Liver (tissue), 9 donors: Measurements from ENCODE around the gene ERBB2. TPM values are rescaled to one million over a fixed set of nuclear protein-coding genes. Genes with fewer than 3 reads are reported as not detected.

Source experiments
- DNase-seq: peaks from one replicate; pipeline ENCODE4 v3.0.0-alpha.2; 2017; ENCODE audit warnings: low spot score
- H3K27ac ChIP-seq, 2 donors: one replicate each; pipeline ENCODE4 v1.7.0; 2013; ENCODE audit warnings: inconsistent platforms in 2 of 2, low read length in 2 of 2, control low read depth in 1 of 2, low read depth in 1 of 2, mild to moderate bottlenecking in 1 of 2
- H3K27me3 ChIP-seq, 4 donors: one replicate each; pipeline versions ENCODE4 v1.6.1 to v1.7.0; 2013; ENCODE audit warnings: low read length in 3 of 4, inconsistent platforms in 1 of 4, mild to moderate bottlenecking in 1 of 4, moderate library complexity in 1 of 4; ENCODE audit not compliant: control insufficient read depth in 4 of 4, insufficient read depth in 4 of 4
- H3K36me3 ChIP-seq, 4 donors: one replicate each; pipeline versions ENCODE4 v1.6.1 to v1.7.0; 2013; ENCODE audit warnings: low read length in 3 of 4, mild to moderate bottlenecking in 3 of 4, low read depth in 1 of 4, moderate library complexity in 1 of 4; ENCODE audit not compliant: control insufficient read depth in 4 of 4, insufficient read depth in 3 of 4
- H3K4me1 ChIP-seq, 4 donors: one replicate each; pipeline versions ENCODE4 v1.6.1 to v1.7.0; 2013; ENCODE audit warnings: low read length in 3 of 4, mild to moderate bottlenecking in 3 of 4, moderate library complexity in 1 of 4; ENCODE audit not compliant: control insufficient read depth in 4 of 4, insufficient read depth in 4 of 4
- H3K4me3 ChIP-seq, 3 donors: one replicate each; pipeline versions ENCODE4 v1.6.1 to v1.7.0; 2013; ENCODE audit warnings: low read length in 3 of 3, control low read depth in 1 of 3, low read depth in 1 of 3, mild to moderate bottlenecking in 1 of 3
- H3K9ac ChIP-seq, 2 donors: one replicate each; pipeline ENCODE4 v1.7.0; 2013; ENCODE audit warnings: low read length in 2 of 2, mild to moderate bottlenecking in 2 of 2, moderate library complexity in 2 of 2, control low read depth in 1 of 2, low read depth in 1 of 2
- H3K9me3 ChIP-seq, 4 donors: one replicate each; pipeline versions ENCODE4 v1.6.1 to v1.7.0; 2013; ENCODE audit warnings: low read length in 3 of 4; ENCODE audit not compliant: control insufficient read depth in 4 of 4
- CTCF ChIP-seq: fragments of 150-350 bp; IDR thresholded peaks from 2 replicates; pipeline ENCODE4 v1.5.1; 2017; ENCODE audit warnings: improper control_type of control experiment, low read depth, low read length; ENCODE audit not compliant: missing input control
- EGR1 ChIP-seq, 2 donors: IDR thresholded peaks; 2 replicates each; pipeline ENCODE4 v1.6.1; 2016 to 2018; ENCODE audit warnings: antibody characterized with exemption in 2 of 2, low read depth in 2 of 2
- FOXA1 ChIP-seq: IDR thresholded peaks from 2 replicates; pipeline ENCODE4 v1.6.1; 2016; ENCODE audit warnings: antibody characterized with exemption
- FOXA2 ChIP-seq: IDR thresholded peaks from 2 replicates; pipeline ENCODE4 v1.6.1; 2016; ENCODE audit warnings: antibody characterized with exemption
- HNF4G ChIP-seq: IDR thresholded peaks from 2 replicates; pipeline ENCODE4 v1.6.1; 2016; ENCODE audit warnings: antibody characterized with exemption
- RAD21 ChIP-seq, 2 donors: IDR thresholded peaks; 2 replicates each; pipeline ENCODE4 v1.6.1; 2016; ENCODE audit warnings: antibody characterized with exemption in 2 of 2, mild to moderate bottlenecking in 2 of 2
- SP1 ChIP-seq: IDR thresholded peaks from 2 replicates; pipeline ENCODE4 v1.6.1; 2018; ENCODE audit warnings: antibody characterized with exemption, mild to moderate bottlenecking
- YY1 ChIP-seq: IDR thresholded peaks from 2 replicates; pipeline ENCODE4 v1.6.1; 2016; ENCODE audit warnings: antibody characterized with exemption, mild to moderate bottlenecking
- ZBTB33 ChIP-seq: IDR thresholded peaks from 2 replicates; pipeline ENCODE4 v1.6.1; 2016; ENCODE audit warnings: antibody characterized with exemption
- WGBS: extraction: QIAGEN DNeasy Blood & Tissue Kit; methylation state at CpG from one replicate; pipeline ENCODE4 v1.1.7; 2013; 5-methylcytosine and 5-hydroxymethylcytosine counted together
- polyA plus RNA-seq, 2 donors: library from polyadenylated mRNA; stranded (reverse) in 1 of 2; unstranded in 1 of 2; fragments of 200-250 nt in 1 of 2; fragments of >200 nt in 1 of 2; fragmentation: Nextera tagmentation in 1 of 2; extraction: Ambion mirVana in 1 of 2; gene quantifications; one replicate each; pipeline versions ENCODE4 v1.2.1 to v1.2.3, GENCODE V29; 2013 to 2015
- total RNA-seq, 2 donors: library from RNA; depleted of rRNA; stranded (reverse); fragments of >200 nt; gene quantifications; one replicate each; pipeline ENCODE4 v1.2.3, GENCODE V29; 2014
- TF ChIP-seq, protein P1 (sequence below): IDR thresholded peaks from 2 replicates; pipeline ENCODE4 v1.6.1; 2016; ENCODE audit warnings: antibody characterized with exemption
- donor health status: healthy.
- donor health status: healthy.
- donor health status: healthy.
- donor health status: healthy.
- donor health status: healthy.

Gene ERBB2
- total and polyA plus RNA-seq, 4 donors: 4.7 to 28.8 (median 15.7) TPM

- no peak overlapping the region for H3K9ac ChIP-seq
- peaks cover 0 to 16% (median 4%) of the 10 kb centered on the region in 4 donors for H3K36me3 ChIP-seq
- no peak for DNase-seq
- TF ChIP-seq YY1 (no peak), FOXA2 (no peak), RAD21 (IDR thresholded peaks at IDR 0.05) (no peak), SP1 (no peak), HNF4G (no peak), EGR1 (IDR thresholded peaks at IDR 0.05; ENCODE audit: low read depth in 2 of 2) (no peak), ZBTB33 (no peak), FOXA1 (no peak)
- no peaks in the 10 kb centered on the region for H3K9me3 ChIP-seq
- 87% methylated on average over 8 of the region's 8 CpGs for WGBS
- peaks cover 17 to 65% (median 57%) of the 10 kb centered on the region in 4 donors for H3K4me1 ChIP-seq
- no peaks in the 10 kb centered on the region for H3K27me3 ChIP-seq
- H3K4me3 ChIP-seq: no peak overlapping the region
- H3K27ac ChIP-seq: no peak overlapping the region
Measured at GRCh38 chr17:39661744-39662541, 37.9 kb upstream of the ERBB2 start.

DNA sequence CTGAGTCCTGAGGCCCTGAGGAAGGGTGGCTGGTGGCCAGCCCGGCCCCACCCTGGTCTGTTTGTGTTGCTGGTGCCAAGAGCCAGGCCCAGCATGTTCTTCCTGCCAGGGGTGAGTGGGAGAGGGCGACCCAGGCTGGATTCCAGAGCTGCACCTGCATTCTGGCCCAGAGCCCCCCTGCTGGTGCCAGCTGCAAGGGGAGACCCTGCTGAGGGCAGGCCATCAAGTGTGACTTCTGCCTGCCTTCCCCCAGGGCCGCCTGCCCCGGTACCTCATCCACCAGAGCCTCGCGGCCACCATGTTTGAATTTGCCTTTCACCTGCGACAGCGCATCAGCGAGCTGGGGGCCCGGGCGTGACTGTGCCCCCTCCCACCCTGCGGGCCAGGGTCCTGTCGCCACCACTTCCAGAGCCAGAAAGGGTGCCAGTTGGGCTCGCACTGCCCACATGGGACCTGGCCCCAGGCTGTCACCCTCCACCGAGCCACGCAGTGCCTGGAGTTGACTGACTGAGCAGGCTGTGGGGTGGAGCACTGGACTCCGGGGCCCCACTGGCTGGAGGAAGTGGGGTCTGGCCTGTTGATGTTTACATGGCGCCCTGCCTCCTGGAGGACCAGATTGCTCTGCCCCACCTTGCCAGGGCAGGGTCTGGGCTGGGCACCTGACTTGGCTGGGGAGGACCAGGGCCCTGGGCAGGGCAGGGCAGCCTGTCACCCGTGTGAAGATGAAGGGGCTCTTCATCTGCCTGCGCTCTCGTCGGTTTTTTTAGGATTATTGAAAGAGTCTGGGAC, 37.1 kb upstream of the ERBB2 start:
- Histone ChIP-seq H3K36me3 (peaks cover 0 to 16% (median 4%) of the 10 kb centered on the region in 4 donors), H3K4me1 (peaks cover 25 to 71% (median 62%) of the 10 kb centered on the region in 4 donors), H3K27me3 (no peaks in the 10 kb centered on the region), H3K4me3 (no peak overlapping the region), H3K27ac (no peak overlapping the region), H3K9ac (no peak overlapping the region), H3K9me3 (no peaks in the 10 kb centered on the region)
- DNase-seq: no peak
- 86% methylated on average over 22 of the region's 22 CpGs for WGBS
- TF ChIP-seq EGR1 (IDR thresholded peaks at IDR 0.05; ENCODE audit: low read depth in 2 of 2): no peak
- no peak for TF ChIP-seq SP1
- TF ChIP-seq ZBTB33: no peak
- no peak for TF ChIP-seq CTCF
- no peak for TF ChIP-seq RAD21 (IDR thresholded peaks at IDR 0.05)
- TF ChIP-seq, protein P1, sequence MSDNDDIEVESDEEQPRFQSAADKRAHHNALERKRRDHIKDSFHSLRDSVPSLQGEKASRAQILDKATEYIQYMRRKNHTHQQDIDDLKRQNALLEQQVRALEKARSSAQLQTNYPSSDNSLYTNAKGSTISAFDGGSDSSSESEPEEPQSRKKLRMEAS: no peak
- no peak for TF ChIP-seq YY1
